Adrenal gland (tissue), 12 donors: ENCODE results near the gene AP5M1. TPM values are rescaled to one million over a fixed set of nuclear protein-coding genes. Genes with fewer than 3 reads are reported as not detected.

Experiments
- DNase-seq, 7 donors: peaks; one replicate each; pipeline ENCODE4 v3.0.0-alpha.2; 2019 to 2020
- H3K27ac ChIP-seq, 5 donors: fragments of 200-600 bp; sonication (generic) in 4 of 5; 1 replicate in 3 of 5; 2 replicates in 2 of 5; pipeline versions ENCODE4 v1.5.1 to v1.8.0; 2016 to 2020; ENCODE audit warnings: mild to moderate bottlenecking in 1 of 5
- H3K27me3 ChIP-seq: fragments of 200-600 bp; 2 replicates; pipeline ENCODE4 v1.8.0; 2021
- H3K36me3 ChIP-seq, 2 donors: fragments of 200-600 bp; replicated peaks in 1 of 2; 1 replicate in 1 of 2; 2 replicates in 1 of 2; pipeline versions ENCODE4 v1.5.1 to v1.8.0; 2018 to 2022
- H3K4me1 ChIP-seq, 2 donors: fragments of 200-600 bp; replicated peaks in 1 of 2; 1 replicate in 1 of 2; 2 replicates in 1 of 2; pipeline versions ENCODE4 v1.5.1 to v1.8.0; 2018 to 2021
- H3K4me3 ChIP-seq, 4 donors: fragments of 200-600 bp; sonication (generic) in 3 of 4; one replicate each; pipeline ENCODE4 v1.5.1; 2016 to 2018
- H3K9me3 ChIP-seq, 3 donors: fragments of 200-600 bp; sonication (generic) in 1 of 3; replicated peaks in 1 of 3; 1 replicate in 2 of 3; 2 replicates in 1 of 3; pipeline versions ENCODE4 v1.5.1 to v1.8.0; 2016 to 2021
- CTCF ChIP-seq, 6 experiments: fragments of 450-650 bp in 4 of 6; fragments of 200-600 bp in 2 of 6; sonication (generic) in 1 of 6; IDR thresholded peaks; 1 replicate in 5 of 6; 2 replicates in 1 of 6; pipeline versions ENCODE4 v1.5.1 to v1.8.0; 2016 to 2021; ENCODE audit warnings: antibody characterized with exemption in 6 of 6, mild to moderate bottlenecking in 2 of 6, moderate library complexity in 1 of 6
- POLR2A ChIP-seq, 2 donors: fragments of 450-650 bp; IDR thresholded peaks; one replicate each; pipeline ENCODE4 v1.6.1; 2017; ENCODE audit warnings: antibody characterized with exemption in 2 of 2, mild to moderate bottlenecking in 2 of 2, moderate library complexity in 1 of 2
- WGBS, 4 donors: extraction: QIAGEN DNeasy Blood & Tissue Kit in 2 of 4; methylation state at CpG; one replicate each; pipeline versions ENCODE4 v1.1.5 to v1.1.7; 2013 to 2017; 5-methylcytosine and 5-hydroxymethylcytosine counted together
- intact Hi-C, 2 donors: fragments of 100-400 bp; cut with DNase I; formaldehyde crosslinking; loops; one replicate each; pipeline versions ENCODE4 v1.14.1 to v1.15.0; 2022 to 2023
- polyA plus RNA-seq, 3 donors: library from polyadenylated mRNA; stranded (reverse); fragments of 200-250 nt in 2 of 3; fragments of 350-450 nt in 1 of 3; fragmentation: Illumina TruSeq in 1 of 3; extraction: RNeasy Lipid Tissue Mini Kit (QIAGEN cat#74804) in 1 of 3; gene quantifications; one replicate each; pipeline ENCODE4 v1.2.3, GENCODE V29; 2013 to 2014
- total RNA-seq, 9 donors: library from RNA; depleted of rRNA in 4 of 9; stranded (reverse); fragments of >200 nt in 4 of 9; fragments of 120-200 nt in 1 of 9; fragmentation: NEBNext Ultra II Directional in 1 of 9; extraction: Animal tissue kit (Norgen Biotek cat#: 25700) in 1 of 9; gene quantifications; one replicate each; pipeline versions ENCODE4 v1.1.0 to v1.2.4, GENCODE V29; 2013 to 2023
- donor health status: healthy with polysubstance abuse.
- donor health status: Bipolar disorder and iron deficiency.
- donor health status: DM: yes; HTN: yes; CAD: no.
- donor health status: DM: no; HTN: no; CAD: no.
- donor health status: DM: no; HTN: no; CAD: no.
- donor health status: DM: yes; HTN: yes; CAD: no.

The AP5M1 gene
- total and polyA plus RNA-seq, 12 donors: 4.2 to 46.3 (median 35.1) TPM

GRCh38 chr14:57345106-57345505 is 76.3 kb downstream of the AP5M1 start:
- Histone ChIP-seq H3K4me1 (no peaks in the 10 kb centered on the region), H3K27ac (no peak overlapping the region), H3K36me3 (no peaks in the 10 kb centered on the region), H3K4me3 (no peak overlapping the region), H3K27me3 (no peaks in the 10 kb centered on the region), H3K9me3 (no peaks in the 10 kb centered on the region)
- 80 to 87% (median 81%) methylated on average over 9 of the region's 9 CpGs for WGBS, 4 donors
- intact Hi-C loops: no loop called here
- TF ChIP-seq CTCF (IDR thresholded peaks at IDR 0.05) (no peak), POLR2A (IDR thresholded peaks at IDR 0.05) (no peak)
- DNase-seq: no peak

- TF ChIP-seq CTCF (IDR thresholded peaks at IDR 0.05) (no peak), POLR2A (IDR thresholded peaks at IDR 0.05) (no peak)
- Histone ChIP-seq H3K27ac (no peak overlapping the region), H3K4me1 (no peaks in the 10 kb centered on the region), H3K9me3 (no peaks in the 10 kb centered on the region), H3K27me3 (no peaks in the 10 kb centered on the region), H3K36me3 (no peaks in the 10 kb centered on the region), H3K4me3 (no peak overlapping the region)
- intact Hi-C loops: no loop called here
- 43 to 49% (median 44%) methylated on average over 2 of the region's 2 CpGs for WGBS, 4 donors
- DNase-seq: no peak
These were observed 78.0 kb downstream of the AP5M1 start for GRCh38 chr14:57346741-57347140.

Other genes starting within 250 kb of the AP5M1 start
- gene EXOC5, start 66 bp upstream of the AP5M1 start, total RNA-seq: 10 to 100 TPM; 22.5 to 63.8 (median 48.7) TPM
- 10 to 100 TPM in 1 of 3 donors, 1 to 10 TPM in 2; 6.4 to 63.8 (median 7.3) TPM for gene EXOC5, start 66 bp upstream of the AP5M1 start, polyA plus RNA-seq
- 10 to 100 TPM in 8 of 9 donors, 1 to 10 TPM in 1; 8.9 to 22.0 (median 16.0) TPM for gene NAA30, start 121.6 kb downstream of the AP5M1 start, total RNA-seq
- gene NAA30, start 121.6 kb downstream of the AP5M1 start, polyA plus RNA-seq: 10 to 100 TPM in 1 of 3 donors, 1 to 10 TPM in 2; 1.9 to 16.0 (median 2.6) TPM
- gene CCDC198, start 224.9 kb downstream of the AP5M1 start, total RNA-seq: not detected
- gene CCDC198, start 224.9 kb downstream of the AP5M1 start, polyA plus RNA-seq: not detected